GM19099 (cell line): ENCODE data around the gene ZBED3.

Experiments
- POLR2A ChIP-seq: IDR thresholded peaks from 3 replicates; pipeline ENCODE4 v1.6.1; 2011; ENCODE audit warnings: low read depth; ENCODE audit not compliant: insufficient read length; ENCODE audit errors: extremely low read depth

Gene ZBED3

DNA sequence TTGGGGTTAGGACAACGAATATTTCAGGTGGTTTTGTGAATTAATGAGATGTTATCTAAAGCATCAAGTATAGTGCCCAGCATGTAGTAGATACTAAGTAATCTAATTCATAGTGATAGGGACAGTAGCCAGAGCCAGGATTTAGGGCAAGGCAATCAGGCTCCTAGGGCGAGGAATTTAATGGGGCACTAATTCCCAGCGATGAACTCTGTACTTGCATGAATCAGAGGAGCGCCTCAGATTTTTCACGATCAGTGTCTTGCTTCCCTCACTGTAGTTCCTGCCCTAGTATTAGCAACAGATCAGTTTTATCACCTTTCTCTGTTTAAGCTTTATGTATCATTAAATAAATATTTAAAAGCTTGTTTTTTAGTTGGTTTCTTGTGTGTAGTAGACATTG, 53.7 kb downstream of the ZBED3 start:
- TF ChIP-seq POLR2A = no peak

GRCh38 chr5:77032635-77033034, 54.5 kb downstream of the ZBED3 start:
- no peak for TF ChIP-seq POLR2A

GRCh38 chr5:77031891-77032290, 55.2 kb downstream of the ZBED3 start:
- no peak for TF ChIP-seq POLR2A

DNA sequence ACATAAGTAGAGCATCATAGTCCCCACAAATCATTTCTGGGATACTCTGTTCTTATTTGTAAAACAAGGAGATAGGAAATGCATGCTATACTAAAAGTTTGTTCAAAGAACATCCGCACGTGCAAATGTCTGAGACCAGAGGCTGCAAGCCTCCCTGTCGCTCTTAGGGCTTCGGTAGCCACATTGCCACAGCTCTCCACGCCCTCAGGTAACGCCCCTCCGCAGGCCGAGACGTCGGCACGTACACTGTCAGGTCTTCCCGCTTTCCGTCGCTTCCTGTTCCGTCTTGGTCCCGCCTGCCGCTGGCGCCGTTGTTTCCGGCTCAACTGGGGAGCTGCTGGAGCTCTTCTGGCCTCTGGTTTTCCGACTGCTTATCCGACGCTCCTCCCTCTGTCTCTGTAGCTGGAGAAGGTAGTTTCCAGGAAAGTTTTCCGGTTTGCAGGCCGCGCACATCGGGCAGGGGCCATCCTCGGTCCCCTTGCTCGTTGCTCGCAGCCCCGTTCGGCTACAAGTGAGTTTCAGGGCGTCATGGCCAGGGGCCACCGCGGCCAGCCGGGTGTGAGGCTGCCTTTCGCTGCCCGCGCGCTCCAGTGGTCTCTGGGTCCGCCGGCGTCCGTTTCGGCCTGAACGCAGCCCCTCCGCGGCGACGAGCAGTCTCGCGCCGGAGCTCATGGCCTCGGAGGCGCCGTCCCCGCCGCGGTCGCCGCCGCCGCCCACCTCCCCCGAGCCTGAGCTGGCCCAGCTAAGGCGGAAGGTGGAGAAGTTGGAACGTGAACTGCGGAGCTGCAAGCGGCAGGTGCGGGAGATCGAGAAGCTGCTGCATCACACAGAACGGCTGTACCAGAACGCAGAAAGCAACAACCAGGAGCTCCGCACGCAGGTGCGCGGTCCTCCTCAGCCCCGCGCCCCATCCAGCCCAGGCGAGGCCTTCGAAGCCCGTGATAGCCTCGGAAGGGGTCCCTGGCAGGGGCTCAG, 56.7 kb downstream of the ZBED3 start, which contains the start of gene AGGF1:
Gene AGGF1 (plus strand): TSS at position 308 of the 975 bp plus-strand sequence. CDS start 363 bp downstream, at position 671.
- peak; percentile 91 for TF ChIP-seq POLR2A

- TF ChIP-seq POLR2A = no peak
Measured at GRCh38 chr5:77029376-77029885, 57.7 kb downstream of the ZBED3 start.

DNA sequence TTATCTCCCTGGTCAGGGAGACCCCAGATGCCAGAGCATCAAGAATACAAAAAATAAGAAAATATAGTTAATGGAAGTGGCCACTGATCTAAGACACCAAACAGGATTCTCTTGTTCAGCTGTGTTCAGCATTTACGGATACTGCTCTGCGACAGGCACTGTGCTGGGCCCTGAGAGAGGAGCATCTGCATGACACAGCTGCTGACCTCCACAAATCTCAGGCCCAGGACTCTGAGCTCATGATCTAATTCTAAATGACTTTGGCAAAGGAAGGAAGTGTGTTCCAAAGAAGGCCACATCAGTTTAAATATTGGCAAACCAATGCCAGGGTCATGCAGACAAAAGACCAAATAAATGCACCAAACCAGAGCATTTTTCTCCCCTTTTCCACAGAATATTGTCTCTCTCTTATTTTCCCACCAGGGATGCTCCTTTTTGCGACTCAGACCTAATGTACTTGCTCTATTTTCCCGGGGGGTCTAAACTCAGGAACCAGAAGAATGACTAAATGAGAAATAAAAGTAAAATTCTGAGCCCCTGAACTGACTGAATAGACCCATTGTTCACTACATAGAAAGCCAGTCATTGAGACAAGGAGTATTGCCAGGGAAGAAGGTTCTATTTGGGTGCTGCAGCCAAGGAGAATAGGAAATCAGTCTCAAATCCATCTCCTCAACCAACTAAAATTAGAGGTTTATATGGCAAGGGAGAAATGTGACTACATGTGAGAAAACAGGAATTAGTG, 58.3 kb downstream of the ZBED3 start:
- no peak for TF ChIP-seq POLR2A

DNA sequence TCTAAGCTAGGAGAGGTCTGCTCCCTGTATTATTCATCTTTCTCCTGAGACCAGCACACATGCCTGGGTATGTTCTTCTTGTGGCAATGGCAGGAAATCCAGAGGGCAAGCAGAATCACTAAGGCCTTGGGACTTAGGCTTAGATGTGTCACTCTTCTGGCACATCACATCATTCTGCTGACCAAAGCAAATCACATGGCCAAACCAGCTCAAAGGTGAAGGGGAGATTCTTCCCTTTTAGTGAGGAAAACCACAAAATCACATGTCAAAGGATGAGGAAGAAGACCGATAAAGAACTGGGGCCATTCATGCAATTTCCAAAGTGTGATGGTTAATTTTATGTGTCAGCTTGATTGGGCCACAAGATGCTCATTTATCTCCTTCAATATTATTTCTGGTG, 62.6 kb downstream of the ZBED3 start:
- no peak for TF ChIP-seq POLR2A

- no peak for TF ChIP-seq POLR2A
Measured at GRCh38 chr5:77022511-77023417, 64.3 kb downstream of the ZBED3 start.
